GM19043 (cell line): ENCODE results near the gene MNX1.

Experiments
- ATAC-seq: cut with Tn5 transposase; IDR thresholded peaks from one replicate; pipeline ENCODE4 v1.9.1; 2021; ENCODE audit warnings: low read depth; ENCODE audit not compliant: unreplicated experiment

The MNX1 gene

GRCh38 chr7:157016352-157017041 lies 6.0 kb upstream of the MNX1 start:
- ATAC-seq: peak; percentile 62

DNA sequence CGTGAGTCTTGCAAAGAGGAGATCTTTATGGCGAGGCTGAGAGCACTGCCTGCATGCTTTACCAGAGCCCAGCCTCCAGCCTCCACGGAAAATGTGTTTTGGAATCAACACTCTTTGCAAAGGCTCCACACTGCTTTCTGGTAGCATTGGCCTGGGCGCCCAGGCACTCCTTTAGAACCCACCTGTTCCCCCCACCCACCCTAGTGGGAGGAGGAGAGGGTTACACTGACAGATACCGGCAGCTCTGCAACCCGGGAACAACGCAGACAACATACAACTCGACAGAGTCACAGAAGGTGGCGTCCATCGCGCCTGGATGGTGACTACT lies 5.5 kb upstream of the MNX1 start:
- peak; percentile 2 for ATAC-seq

DNA sequence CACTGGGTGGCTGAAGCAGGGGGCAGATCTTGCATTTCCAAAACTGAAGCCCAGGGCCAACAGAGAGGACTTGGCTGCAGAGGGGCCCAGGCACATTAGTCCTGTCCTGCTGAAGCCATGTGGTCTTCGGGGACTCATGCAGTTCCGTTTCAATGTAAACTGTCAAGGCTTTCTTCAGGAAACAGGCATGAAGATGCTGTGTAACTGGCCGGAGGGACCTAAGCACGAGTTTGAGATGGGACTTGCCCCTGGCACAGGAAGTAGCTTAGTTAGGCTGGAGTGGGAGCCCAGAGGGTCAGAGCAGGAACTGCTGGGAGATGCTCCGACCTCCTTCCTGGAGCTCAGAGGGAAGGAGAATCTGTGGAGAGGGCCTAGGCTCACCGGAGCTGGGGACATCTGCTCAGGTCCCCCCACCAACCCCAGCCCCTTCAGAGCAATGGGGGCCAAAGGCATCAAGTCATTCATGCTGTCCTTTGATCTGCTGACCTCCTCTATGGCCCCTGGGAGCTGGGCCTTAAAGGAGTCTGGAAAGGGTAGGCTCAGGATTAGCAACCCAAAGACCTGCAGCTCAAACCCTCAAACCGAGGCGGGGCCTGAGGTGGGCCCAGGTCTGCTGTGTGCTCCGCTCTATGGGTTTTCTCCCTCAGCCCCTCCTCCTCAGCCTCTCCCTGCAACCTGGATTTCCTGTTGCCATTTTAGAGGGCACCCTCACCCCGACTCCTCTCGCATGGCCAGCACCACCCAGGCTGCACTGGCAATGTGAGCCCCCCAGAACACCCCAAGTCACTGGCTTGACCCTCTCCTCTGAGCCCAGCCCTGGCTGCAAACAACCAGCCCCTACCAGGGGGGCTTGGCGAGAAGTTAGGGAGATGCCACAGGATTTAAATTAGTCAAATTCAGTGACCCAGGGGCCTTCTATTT lies 4.4 kb upstream of the MNX1 start:
- ATAC-seq: no peak

DNA sequence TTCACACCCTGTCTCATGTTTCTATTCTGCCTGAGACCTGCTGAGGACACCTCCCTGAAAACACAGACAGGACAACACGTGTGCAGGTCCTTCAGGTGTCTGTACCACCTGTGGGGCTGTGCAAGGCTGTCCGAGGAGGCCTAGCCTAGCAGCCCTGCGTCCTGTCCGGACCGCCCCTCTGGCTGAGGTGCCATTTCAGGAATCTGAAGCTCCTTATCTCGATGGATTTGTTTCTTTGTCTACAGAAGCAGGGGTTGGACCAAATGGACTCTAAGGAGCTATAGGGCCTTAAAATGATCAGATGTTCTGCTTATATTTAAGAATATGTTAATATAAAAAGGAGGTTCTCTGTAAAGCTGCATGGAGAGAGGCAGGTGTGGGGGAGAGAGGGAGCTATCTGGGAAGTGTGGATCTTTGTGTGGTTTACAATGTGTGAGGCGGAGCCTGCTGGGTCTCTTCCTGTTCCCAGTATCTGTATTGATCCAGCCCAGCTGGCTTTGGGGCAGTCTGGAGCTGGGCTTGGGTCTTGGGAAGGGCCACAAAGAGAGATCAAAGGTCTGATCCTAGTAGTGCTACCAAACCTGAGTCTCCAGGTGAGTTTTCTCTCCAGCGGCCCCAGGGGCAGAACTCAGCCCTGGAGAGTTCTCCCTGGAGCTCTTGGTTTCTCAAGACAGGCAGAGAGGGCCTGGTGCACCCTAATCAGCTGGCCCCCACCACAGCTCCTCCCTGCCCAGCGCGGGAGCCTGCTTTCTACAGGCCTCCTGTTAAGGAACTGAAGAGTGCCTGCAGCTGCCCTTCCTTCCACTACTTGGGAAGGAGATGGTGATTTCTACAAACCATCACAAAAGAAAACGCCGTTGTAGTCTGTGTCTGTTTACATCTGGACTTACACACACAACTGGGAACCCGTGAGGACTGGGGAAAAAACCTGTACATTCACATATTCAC lies 3.4 kb upstream of the MNX1 start:
- no peak for ATAC-seq

DNA sequence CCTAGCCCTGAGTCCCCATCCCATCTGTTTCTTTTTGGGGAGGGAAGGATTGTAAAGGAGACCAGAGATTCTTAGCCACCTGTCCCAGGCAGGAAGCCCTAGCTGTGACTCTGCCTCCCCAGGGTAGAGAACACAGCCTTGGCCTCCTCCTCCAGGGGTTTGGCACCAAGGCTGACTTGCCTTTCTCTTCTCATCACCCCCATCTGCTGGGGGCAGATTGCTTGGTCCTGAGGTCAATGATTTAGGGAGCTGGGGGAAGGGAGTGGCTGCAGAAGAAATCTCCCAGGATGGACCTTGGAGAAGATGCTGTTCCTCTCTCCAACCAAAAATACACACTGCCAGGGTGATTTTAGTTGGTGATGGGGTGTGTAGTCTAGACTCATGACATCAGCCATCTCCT lies 2.6 kb upstream of the MNX1 start:
- no peak for ATAC-seq

DNA sequence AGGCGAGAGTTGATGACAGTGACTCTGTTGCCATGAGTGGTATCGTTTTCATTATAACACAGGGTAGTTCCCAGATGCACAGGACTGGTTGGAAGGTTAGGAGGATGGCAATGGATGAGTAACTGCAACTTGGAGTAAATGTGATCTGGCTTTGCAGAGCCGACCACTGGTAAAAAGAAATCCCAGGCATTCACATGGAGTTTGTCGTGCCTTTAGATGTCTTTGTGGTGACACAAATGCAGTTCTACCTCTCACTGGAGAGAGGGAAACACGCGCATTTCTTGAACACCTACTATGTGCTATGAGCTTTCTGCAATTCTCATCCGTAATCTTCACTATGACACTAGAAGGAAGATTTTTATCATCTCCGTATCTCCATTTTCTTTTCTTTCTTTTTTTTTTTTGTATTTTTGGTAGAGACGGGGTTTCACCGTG lies 1.7 kb upstream of the MNX1 start:
- no peak for ATAC-seq

GRCh38 chr7:157011333-157012112 lies 1.1 kb upstream of the MNX1 start:
- ATAC-seq: no peak

DNA sequence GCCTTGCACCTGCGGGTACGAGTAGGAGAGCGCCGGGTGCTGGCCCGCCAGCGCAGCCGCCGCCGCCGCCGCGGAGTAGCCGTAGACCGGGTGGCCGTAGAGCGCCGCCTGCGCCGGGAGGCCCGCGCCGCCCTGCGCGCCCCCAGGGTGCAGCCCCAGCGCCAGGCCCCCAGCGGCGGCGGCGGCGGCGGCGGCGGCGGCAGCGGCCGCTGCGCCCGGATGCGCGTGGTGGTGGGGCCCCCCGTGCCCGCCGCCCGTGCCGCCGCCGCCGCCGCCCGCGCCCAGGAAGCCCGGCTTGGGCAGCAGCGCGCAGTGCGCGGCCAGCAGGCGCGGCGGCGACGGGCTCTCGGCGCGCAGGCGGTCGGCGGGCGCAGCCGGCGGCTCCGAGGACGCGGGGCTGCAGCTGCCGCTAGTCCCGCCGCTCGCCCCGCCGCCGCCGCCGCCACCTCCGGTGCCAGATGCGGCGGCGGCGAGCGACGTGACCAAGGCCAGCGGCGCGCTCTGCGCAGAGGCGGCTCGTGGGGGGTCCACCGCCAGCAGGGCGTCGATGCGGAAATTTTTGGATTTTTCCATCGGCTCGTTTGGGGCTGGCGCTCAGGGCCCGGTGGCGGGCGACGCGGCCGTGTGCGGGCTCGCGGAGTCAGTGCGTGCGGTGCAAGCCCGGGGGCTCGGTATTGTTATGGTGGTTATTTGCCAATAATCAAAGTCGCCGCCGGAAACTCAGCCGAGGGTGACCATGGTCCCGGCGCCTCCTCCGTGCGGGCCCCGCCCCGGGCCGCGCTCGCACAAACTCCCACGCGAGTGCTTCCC lies 480 bp downstream of the MNX1 start:
- ATAC-seq: peak; percentile 7

- ATAC-seq: peak; percentile 40
Measured at GRCh38 chr7:157009170-157009777, 1.2 kb downstream of the MNX1 start.

GRCh38 chr7:157008206-157009169 lies 2.0 kb downstream of the MNX1 start:
- no peak for ATAC-seq

- no peak for ATAC-seq
Measured at GRCh38 chr7:157007470-157008066, 2.9 kb downstream of the MNX1 start.

- no peak for ATAC-seq
Measured at GRCh38 chr7:157006829-157007469, 3.5 kb downstream of the MNX1 start.

DNA sequence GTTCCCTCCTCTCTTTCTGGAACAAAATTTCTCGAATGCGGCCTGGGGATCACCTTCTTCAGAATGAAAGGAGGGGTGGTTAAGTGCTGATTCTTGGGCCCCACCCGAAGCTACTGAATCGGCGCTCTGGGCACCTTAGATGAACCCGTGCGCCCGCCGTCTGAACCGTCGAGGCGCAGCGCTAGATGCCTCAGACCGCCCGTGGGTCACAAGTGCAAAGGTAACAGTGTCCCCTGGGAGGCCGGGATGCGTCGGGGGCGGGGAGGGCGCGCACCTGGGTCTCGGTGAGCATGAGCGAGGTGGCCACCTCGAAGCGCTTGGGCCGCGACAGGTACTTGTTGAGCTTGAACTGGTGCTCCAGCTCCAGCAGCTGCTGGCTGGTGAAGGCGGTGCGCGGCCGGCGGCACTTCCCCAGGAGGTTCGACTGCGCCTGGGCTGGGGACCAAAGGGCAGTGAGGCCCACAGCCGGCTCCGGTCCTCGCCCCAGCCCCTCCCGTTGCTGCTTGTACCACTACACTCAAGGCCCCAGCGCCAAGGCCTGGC lies 4.2 kb downstream of the MNX1 start:
- no peak for ATAC-seq

- no peak for ATAC-seq
Measured at GRCh38 chr7:157005456-157006204, 4.8 kb downstream of the MNX1 start.

GRCh38 chr7:157004521-157005455 lies 5.7 kb downstream of the MNX1 start:
- ATAC-seq: no peak
